Midbrain (tissue), 1 donor: Measurements from ENCODE around the gene MLLT3.

Source experiments
- DNase-seq: peaks from one replicate; lab custom pipeline; 2025; lab: John Stamatoyannopoulos, UW

The MLLT3 gene

DNA sequence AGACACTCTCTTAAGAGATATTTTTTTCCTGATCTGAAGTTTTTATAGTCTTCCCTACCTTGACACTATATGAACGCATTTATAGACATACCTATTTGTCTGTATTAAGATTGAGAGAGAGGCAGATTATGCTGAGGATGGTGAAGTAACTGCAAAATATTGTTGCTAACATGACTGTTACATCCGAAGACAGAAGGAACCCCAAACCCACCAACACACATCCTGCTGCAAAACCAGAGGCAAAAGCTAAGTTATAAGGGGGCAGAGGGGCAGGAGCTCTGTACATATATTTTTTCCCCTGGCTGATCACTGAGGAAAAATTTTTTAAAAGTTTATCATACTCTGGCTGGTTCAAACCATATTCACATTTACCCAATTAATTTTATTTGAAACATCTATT lies 279.0 kb downstream of the MLLT3 start:
- DNase-seq: no peak

DNA sequence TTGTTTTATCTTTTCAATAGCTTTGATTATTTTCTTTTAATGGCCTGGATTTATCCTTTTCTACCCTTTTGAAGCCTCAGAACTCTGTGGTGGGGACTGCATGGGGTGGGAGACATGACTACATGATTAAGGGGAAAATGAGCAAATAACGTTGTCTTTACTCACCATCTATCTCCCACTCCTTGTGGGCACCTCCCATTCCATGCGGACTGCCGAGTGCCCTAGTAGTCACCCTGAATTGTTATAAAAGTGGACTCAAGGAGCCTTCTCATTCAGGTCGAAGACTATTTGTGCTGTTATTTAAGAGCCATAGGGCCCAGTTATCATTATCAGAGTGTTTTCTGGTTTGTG lies 281.8 kb downstream of the MLLT3 start:
- DNase-seq: no peak

DNA sequence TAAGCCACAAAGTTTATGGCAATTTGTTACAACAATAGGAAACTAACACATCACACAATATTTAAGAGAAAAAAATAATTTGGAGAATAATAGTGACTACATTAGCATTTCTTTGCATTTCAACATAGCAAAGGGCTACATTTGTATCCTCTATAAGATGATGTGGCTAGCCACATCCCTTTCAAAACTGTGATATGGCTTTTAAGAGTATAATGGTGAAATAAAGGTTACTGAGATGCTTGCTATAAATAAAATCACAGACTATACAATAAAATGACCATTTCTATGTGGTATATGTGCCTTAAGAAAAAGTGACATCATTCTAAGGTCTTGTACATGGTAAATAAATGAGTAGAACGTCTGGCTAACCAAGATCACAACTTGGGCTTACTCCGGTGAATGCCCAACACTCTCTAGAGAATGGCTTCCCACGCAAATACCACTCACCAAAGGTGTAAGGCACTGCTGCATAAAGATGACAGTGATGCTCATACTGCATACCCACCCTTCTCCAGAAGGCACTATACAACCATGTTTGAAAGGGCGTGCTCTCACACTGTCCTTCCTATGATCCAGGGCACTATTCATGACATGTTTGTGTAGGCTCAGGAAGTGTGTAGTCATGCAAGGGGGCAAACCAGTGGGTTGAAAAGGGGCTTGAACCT lies 286.5 kb downstream of the MLLT3 start:
- DNase-seq: no peak

DNA sequence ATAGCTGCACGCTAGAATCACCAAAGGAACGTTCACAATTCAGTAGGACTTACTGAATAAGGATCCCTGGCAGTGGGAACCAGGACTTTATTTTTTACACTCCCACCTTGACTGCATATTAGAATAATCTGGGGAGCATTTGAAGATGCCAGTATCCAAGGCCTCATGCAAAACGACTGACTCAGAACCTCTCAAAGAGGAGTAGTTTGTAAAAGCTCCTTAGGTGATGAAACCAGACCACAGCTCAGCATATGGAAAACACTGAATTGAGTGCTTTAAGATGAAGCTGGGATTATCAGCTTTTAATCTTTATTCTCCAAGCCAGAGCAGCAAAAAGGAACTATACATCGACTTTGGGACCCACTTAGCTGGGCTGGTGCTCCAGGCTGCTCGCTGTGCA lies 288.3 kb downstream of the MLLT3 start:
- DNase-seq: no peak

DNA sequence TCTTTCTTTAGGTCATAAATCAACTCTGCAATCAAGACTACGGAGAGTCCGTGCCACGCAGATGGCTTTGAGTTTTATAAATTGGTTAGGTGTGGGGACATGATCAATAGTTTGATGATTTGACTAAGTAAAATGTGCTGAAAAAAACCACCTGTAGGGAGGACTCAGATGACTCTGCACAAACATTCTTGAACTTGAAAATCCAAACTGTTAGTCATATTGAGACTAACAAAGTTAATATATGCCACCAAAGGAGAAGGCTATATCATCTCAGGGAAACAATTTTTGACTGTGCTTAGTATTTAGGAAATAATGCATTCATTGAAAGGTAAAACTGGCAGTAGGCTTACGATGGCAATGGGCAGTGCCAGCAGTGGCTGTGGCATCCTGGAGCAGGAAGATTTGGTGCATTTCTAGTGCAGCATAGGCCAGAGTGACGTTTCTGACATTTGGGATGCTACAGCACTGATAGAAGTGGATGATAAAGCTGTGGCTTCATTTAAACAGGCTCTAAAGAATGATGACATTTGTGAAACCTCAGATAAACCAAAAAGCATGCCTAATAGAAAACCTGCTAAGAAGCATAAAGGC lies 291.1 kb downstream of the MLLT3 start:
- DNase-seq: no peak

DNA sequence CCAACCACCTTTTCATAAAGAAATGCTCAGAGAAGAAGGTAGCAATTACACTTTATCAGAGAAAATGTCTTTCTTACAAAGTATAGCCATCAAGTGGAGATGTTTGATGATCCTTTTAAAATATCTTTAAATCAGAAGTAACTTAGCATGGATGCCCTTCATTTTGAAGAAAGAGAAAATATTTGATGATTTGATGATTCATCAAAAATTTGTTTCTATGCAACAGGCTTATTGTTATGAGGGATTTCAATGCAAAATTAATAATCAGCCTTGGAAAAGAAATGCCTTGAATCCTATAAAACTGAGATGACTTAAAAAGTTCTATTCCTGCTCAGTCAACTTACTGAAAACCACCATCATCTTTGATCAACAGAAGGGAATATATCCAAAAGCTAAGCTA lies 291.6 kb downstream of the MLLT3 start:
- DNase-seq: no peak

DNA sequence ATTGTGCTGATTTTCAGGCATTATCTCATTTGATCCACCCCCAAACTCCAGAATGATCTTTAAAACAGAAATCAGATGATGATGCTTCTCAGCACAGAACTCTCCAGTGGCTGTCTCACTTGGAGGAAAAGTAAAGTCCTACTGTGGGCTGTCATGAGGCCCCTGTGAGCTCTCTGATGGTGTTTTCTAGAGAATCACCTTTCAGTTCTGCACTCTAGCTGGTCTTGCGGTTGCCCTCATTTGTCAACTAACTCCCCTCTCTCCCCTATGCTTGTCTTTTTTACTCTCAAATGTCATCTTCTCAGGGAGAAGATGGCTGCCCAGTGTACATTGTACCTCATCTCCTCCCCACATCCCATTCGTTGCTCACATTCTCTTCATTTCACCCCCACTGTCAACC lies 295.8 kb downstream of the MLLT3 start:
- DNase-seq: no peak

DNA sequence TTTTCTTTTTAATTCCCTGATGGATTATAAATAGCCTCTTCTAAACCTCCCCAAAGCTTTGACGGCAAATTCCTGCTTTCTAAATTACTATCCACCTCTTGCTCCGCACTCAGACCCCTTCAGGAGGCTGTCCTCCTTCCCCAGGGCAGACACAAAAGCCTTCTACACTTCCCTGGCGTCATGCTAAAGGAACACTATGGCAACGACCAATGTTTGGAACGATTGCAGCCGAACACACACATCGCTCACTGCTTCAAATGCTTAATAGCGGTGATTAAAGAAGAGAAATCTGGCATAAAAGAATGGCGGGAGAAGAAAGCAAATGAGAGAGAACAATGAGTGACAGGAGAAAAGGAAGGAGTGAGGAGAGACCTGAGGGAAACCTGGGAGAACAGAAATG lies 297.3 kb downstream of the MLLT3 start:
- no peak for DNase-seq

- DNase-seq: no peak
Measured at GRCh38 chr9:20322212-20322611, 300.1 kb downstream of the MLLT3 start.

GRCh38 chr9:20321423-20322082 lies 300.7 kb downstream of the MLLT3 start:
- no peak for DNase-seq

DNA sequence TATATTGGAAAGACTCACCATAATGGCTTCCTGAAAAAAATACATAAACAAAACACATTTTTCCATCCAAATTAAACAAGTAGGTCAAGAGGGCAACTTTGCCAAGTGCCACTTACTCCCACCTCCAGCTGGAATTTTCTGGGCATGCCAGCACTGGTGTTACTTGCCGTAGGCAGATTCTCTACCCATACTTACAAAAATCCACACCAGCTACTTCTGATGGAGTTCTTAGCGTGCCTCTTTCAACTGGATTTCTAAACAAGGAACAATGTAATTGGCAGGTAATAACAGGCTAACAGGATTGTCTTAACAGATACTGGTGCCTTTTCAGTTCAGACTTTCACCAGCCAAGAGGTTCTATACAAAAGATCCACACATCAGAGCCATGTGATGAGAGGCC lies 301.4 kb downstream of the MLLT3 start:
- DNase-seq: no peak

DNA sequence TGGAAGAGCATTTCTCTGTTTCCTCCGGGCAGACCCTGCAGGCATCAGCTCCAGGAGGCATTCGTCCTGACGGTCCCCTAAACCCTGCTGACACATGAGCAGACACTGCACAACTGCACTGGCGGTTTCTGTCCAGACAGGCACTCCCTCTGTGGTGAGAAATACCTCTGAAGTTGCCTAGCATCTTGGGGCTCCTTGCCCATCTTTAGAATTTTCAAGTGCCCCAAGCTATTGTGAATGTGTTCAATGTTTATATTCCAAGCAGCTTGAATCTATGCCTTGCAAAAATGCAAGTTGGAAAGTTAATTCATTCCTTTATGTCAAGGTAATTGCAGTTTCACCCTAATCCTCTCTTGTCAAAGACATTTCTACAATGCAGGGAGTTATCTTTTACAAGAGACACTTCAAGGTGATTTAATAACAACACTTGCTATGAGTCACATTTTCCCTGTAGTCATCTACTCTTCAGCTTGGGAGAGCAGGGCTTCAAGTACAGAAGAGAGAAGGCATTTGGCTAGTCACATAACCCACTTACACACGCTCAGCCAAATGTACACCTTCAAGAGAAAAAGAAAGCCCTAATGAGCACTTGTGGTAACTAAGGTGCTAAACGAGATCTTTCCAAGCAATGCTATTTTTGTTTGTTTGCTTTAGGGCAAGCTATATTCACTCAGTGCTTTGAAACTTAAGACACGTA lies 302.5 kb downstream of the MLLT3 start:
- DNase-seq: no peak

- DNase-seq: no peak
Measured at GRCh38 chr9:20319241-20319640, 303.1 kb downstream of the MLLT3 start.

GRCh38 chr9:20317701-20318100 lies 304.6 kb downstream of the MLLT3 start:
- no peak for DNase-seq

DNA sequence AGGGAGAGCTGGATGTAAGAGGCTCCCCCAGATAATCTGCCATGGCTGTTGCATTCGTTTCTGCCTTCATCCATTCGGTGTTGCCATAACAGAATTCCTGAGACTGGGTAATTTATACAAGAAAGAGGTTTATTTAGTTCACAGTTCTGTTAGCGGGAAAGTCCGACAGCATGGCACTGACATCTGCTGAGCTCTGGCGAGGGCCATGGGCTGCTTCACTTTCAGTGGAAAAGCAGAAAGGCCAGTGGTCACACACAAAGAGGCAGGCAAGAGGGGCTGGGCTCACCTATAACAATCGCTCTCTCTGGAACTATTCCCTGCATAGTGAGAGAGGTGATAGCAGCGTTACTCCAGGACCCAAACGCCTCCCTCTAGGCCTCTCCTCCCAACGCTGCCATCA lies 305.9 kb downstream of the MLLT3 start:
- no peak for DNase-seq

GRCh38 chr9:20315677-20316076 lies 306.6 kb downstream of the MLLT3 start:
- DNase-seq: no peak

DNA sequence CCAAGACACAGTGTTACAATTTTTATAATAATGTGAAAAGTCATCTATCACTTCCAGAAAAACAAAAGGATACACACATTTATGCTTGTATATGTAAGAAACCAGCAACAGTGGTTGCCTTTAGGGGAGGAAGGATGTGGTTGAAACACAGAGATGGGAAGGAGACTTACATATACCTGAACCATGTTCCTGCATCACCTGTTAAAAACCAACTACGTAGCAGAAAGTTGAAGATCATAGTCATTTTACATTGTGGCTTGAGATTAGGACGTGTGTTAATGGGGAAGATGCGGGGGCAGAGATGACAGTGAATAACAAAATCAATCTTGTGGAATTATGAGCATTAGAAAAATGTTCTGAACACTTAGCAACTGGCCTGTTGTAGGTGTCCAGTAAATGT lies 307.3 kb downstream of the MLLT3 start:
- no peak for DNase-seq

- DNase-seq: no peak
Measured at GRCh38 chr9:20313415-20313814, 308.9 kb downstream of the MLLT3 start.

DNA sequence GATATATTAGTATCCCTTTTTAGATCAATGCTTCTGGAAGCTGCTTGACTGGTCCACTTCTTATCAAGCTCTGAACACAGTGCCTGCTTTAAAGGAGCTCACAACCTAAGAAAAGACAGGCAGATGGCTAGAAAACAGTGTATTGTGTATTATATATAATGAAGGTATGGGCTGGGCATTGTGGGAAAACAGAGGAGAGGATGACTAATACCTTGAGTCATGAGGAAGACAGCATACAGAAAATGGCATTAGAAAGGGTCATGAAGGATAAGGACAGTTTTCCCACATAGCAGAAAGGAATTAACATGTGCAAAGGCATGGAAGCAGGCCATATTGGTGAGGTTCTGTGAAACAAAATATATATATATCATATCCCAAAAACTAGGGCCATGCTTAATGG lies 309.6 kb downstream of the MLLT3 start:
- no peak for DNase-seq

DNA sequence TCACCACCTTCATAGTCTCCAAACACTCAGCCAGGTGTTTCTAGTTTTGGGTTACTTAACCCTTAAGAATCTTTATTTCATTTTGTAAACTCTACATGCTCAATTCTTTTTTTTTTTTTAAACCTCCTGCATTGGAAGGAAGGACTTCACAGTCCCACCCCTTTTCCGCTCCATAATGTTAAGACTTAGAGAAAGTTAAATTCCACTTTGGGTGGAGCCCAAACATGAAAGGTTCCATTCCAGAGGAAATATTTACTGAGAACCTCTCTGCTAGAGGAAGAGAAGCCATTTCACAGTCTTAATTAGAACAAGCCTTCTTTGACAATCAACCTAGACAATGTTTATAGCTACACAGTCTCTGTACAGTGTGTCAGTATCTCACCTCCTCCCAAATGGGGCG lies 312.3 kb downstream of the MLLT3 start:
- DNase-seq: no peak

GRCh38 chr9:20309124-20309523 lies 313.2 kb downstream of the MLLT3 start:
- no peak for DNase-seq

GRCh38 chr9:20307621-20308020 lies 314.7 kb downstream of the MLLT3 start:
- no peak for DNase-seq

DNA sequence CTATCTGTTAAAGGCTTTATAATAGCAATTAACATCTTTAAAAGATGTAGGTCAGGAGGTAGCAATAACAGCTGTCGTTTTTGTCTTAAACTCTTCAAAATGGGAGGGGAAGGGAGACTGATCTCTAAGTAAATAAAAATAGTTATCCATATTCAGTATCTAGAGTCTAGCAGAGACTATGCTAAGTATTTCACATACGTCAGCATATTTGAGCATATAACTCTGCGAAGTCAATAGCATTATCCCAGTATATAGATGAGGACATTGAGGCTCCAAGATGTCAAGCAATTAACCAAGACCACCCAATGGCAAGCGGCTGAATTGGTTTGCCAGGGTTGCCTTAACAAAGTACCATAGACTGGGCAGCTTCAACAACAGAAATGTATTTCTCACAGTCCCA lies 316.8 kb downstream of the MLLT3 start:
- no peak for DNase-seq
